Activated T-cell treated with anti-CD3 and anti-CD28 coated beads, Interleukin-2, amount 50 U/mL, for 4 hours (primary cell): Measurements from ENCODE around the gene IMP3. TPM values are rescaled to one million over a fixed set of nuclear protein-coding genes. Genes with fewer than 3 reads are reported as not detected.
"Not testable (repeated sequence)": the region's sequence is repeated elsewhere in the genome, so short reads cannot be mapped to it uniquely, and the experiment has no call there.

ENCODE experiments used
- ATAC-seq, 2 donors: fragments of 200-7000 bp; cut with Tn5 transposase; one replicate each; pipeline ENCODE4 v1.10.0; 2021
- DNase-seq: peaks from one replicate; pipeline ENCODE4 v3.0.0-alpha.2; 2020
- H3K27me3 Mint-ChIP-seq: one replicate; pipeline ENCODE4 v1.8.0; 2021; ENCODE audit warnings: low read depth, mixed read lengths
- H3K36me3 Mint-ChIP-seq: one replicate; pipeline ENCODE4 v1.8.0; 2022; ENCODE audit warnings: mixed read lengths; ENCODE audit not compliant: insufficient read depth
- H3K4me1 Mint-ChIP-seq: one replicate; pipeline ENCODE4 v1.8.0; 2021; ENCODE audit warnings: low read depth, mixed read lengths
- H3K4me3 Mint-ChIP-seq: one replicate; pipeline ENCODE4 v1.8.0; 2021; ENCODE audit warnings: mild to moderate bottlenecking, moderate library complexity, mixed read lengths
- H3K9me3 Mint-ChIP-seq: one replicate; pipeline ENCODE4 v1.8.0; 2021; ENCODE audit warnings: mixed read lengths
- total RNA-seq, 3 donors: library from RNA; stranded (reverse); gene quantifications; one replicate each; pipeline ENCODE4 v1.2.1, GENCODE V29; 2021

IMP3 gene
- 100 to 1,000 TPM; 133 to 156 (median 142) TPM for total RNA-seq

GRCh38 chr15:75639709-75640482 lies at the start of gene IMP3:
TSS of gene IMP3 (minus strand) at chr15:75640224. CDS start at chr15:75640168, 56 bp downstream.
- H3K36me3 Mint-ChIP-seq, result peaks cover 9% of the 10 kb centered on the region
- ATAC-seq (peak; percentile 94 to 95), DNase-seq (peak; percentile 88)
- H3K27me3 Mint-ChIP-seq, result no peaks in the 10 kb centered on the region
- H3K4me1 Mint-ChIP-seq, result peaks cover 32% of the 10 kb centered on the region
- H3K9me3 Mint-ChIP-seq, result no peaks in the 10 kb centered on the region
- peak within 1 kb of the TSS; percentile 96 for H3K4me3 Mint-ChIP-seq

- not testable (repeated sequence) for H3K27me3 Mint-ChIP-seq, ATAC-seq, H3K9me3 Mint-ChIP-seq, H3K4me3 Mint-ChIP-seq, H3K36me3 Mint-ChIP-seq, H3K4me1 Mint-ChIP-seq, DNase-seq
Measured at GRCh38 chr15:75689429-75689828, 49.4 kb upstream of the IMP3 start.

GRCh38 chr15:75688831-75689230 lies 48.8 kb upstream of the IMP3 start:
- no peak for ATAC-seq
- H3K4me3 Mint-ChIP-seq, result no peak overlapping the region
- no peaks in the 10 kb centered on the region for H3K4me1 Mint-ChIP-seq

GRCh38 chr15:75688278-75688557 lies 48.2 kb upstream of the IMP3 start:
- Mint-ChIP-seq H3K9me3 (no peaks in the 10 kb centered on the region), H3K4me1 (no peaks in the 10 kb centered on the region), H3K27me3 (peaks cover 7% of the 10 kb centered on the region), H3K36me3 (no peaks in the 10 kb centered on the region), H3K4me3 (no peak overlapping the region)
- DNase-seq (no peak), ATAC-seq (no peak)

More at GRCh38 chr15:75688831-75689230, 48.8 kb upstream of the IMP3 start:
- DNase-seq, result no peak
- Mint-ChIP-seq H3K36me3 (no peaks in the 10 kb centered on the region), H3K27me3 (peaks cover 7% of the 10 kb centered on the region), H3K9me3 (no peaks in the 10 kb centered on the region)

- H3K4me3 Mint-ChIP-seq, result no peak overlapping the region
- H3K9me3 Mint-ChIP-seq, result no peaks in the 10 kb centered on the region
- no peaks in the 10 kb centered on the region for H3K4me1 Mint-ChIP-seq
- no peaks in the 10 kb centered on the region for H3K36me3 Mint-ChIP-seq
- H3K27me3 Mint-ChIP-seq, result peaks cover 5% of the 10 kb centered on the region
- ATAC-seq, result no peak
- DNase-seq, result no peak
Measured at GRCh38 chr15:75687486-75688277, 47.7 kb upstream of the IMP3 start.

GRCh38 chr15:75686212-75686642 lies 46.2 kb upstream of the IMP3 start:
- ATAC-seq, result peak; percentile 77 to 78
- H3K4me3 Mint-ChIP-seq, H3K4me1 Mint-ChIP-seq: not testable (repeated sequence)

GRCh38 chr15:75685195-75685594 lies 45.2 kb upstream of the IMP3 start:
- Mint-ChIP-seq H3K4me1 (no peaks in the 10 kb centered on the region), H3K4me3 (no peak overlapping the region), H3K9me3 (no peaks in the 10 kb centered on the region), H3K27me3 (no peaks in the 10 kb centered on the region), H3K36me3 (no peaks in the 10 kb centered on the region)
- DNase-seq (no peak), ATAC-seq (no peak)

More at GRCh38 chr15:75686212-75686642, 46.2 kb upstream of the IMP3 start:
- DNase-seq, result peak; percentile 72
- not testable (repeated sequence) for H3K27me3 Mint-ChIP-seq, H3K9me3 Mint-ChIP-seq, H3K36me3 Mint-ChIP-seq

- Mint-ChIP-seq H3K36me3 (no peaks in the 10 kb centered on the region), H3K4me1 (no peaks in the 10 kb centered on the region), H3K27me3 (no peaks in the 10 kb centered on the region), H3K9me3 (no peaks in the 10 kb centered on the region), H3K4me3 (no peak overlapping the region)
- no peak for ATAC-seq
- DNase-seq, result no peak
Measured at GRCh38 chr15:75684648-75685047, 44.6 kb upstream of the IMP3 start.

- H3K4me3 Mint-ChIP-seq, H3K27me3 Mint-ChIP-seq, H3K36me3 Mint-ChIP-seq, H3K4me1 Mint-ChIP-seq, H3K9me3 Mint-ChIP-seq: not testable (repeated sequence)
- DNase-seq (peak; percentile 63), ATAC-seq (peak; percentile 87 to 90)
Measured at GRCh38 chr15:75683646-75684312, 43.8 kb upstream of the IMP3 start.

- Mint-ChIP-seq H3K9me3 (no peaks in the 10 kb centered on the region), H3K27me3 (no peaks in the 10 kb centered on the region), H3K4me3 (no peak overlapping the region), H3K36me3 (no peaks in the 10 kb centered on the region), H3K4me1 (no peaks in the 10 kb centered on the region)
- DNase-seq (no peak), ATAC-seq (no peak)
Measured at GRCh38 chr15:75682181-75683135, 42.4 kb upstream of the IMP3 start.

- H3K9me3 Mint-ChIP-seq, result no peaks in the 10 kb centered on the region
- no peak for ATAC-seq
- no peaks in the 10 kb centered on the region for H3K36me3 Mint-ChIP-seq
- H3K27me3 Mint-ChIP-seq, result no peaks in the 10 kb centered on the region
- no peaks in the 10 kb centered on the region for H3K4me1 Mint-ChIP-seq
- H3K4me3 Mint-ChIP-seq, result no peak overlapping the region
- DNase-seq, result no peak
Measured at GRCh38 chr15:75680007-75680789, 40.2 kb upstream of the IMP3 start.

GRCh38 chr15:75678324-75678690 lies 38.3 kb upstream of the IMP3 start:
- H3K9me3 Mint-ChIP-seq, H3K27me3 Mint-ChIP-seq, H3K4me1 Mint-ChIP-seq, H3K36me3 Mint-ChIP-seq, DNase-seq, ATAC-seq, H3K4me3 Mint-ChIP-seq: not testable (repeated sequence)
